HPDE6-E6E7 (cell line): ENCODE measurements around the gene UNCX.

Source experiments
- DNase-seq: peaks from one replicate; pipeline ENCODE4 v3.0.0; 2011; ENCODE audit warnings: missing footprints; ENCODE audit errors: extremely low spot score

UNCX gene

GRCh38 chr7:1243964-1244416, 11.3 kb downstream of the UNCX start:
- no peak for DNase-seq

- DNase-seq: no peak
Measured at GRCh38 chr7:1244700-1245523, 12.2 kb downstream of the UNCX start.

GRCh38 chr7:1245524-1246050, 12.9 kb downstream of the UNCX start:
- no peak for DNase-seq

- no peak for DNase-seq
Measured at GRCh38 chr7:1246160-1246870, 13.6 kb downstream of the UNCX start.

- DNase-seq: no peak
Measured at GRCh38 chr7:1246871-1247526, 14.3 kb downstream of the UNCX start.

- no peak for DNase-seq
Measured at GRCh38 chr7:1247527-1248041, 14.9 kb downstream of the UNCX start.

- DNase-seq: no peak
Measured at GRCh38 chr7:1248143-1248915, 15.7 kb downstream of the UNCX start.

- no peak for DNase-seq
Measured at GRCh38 chr7:1248916-1249581, 16.4 kb downstream of the UNCX start.

GRCh38 chr7:1249731-1250130, 17.1 kb downstream of the UNCX start:
- no peak for DNase-seq

- DNase-seq: no peak
Measured at GRCh38 chr7:1250901-1251300, 18.2 kb downstream of the UNCX start.

GRCh38 chr7:1251796-1252539, 19.3 kb downstream of the UNCX start:
- DNase-seq: no peak

GRCh38 chr7:1252540-1253090, 19.9 kb downstream of the UNCX start:
- no peak for DNase-seq

GRCh38 chr7:1253681-1254181, 21.1 kb downstream of the UNCX start:
- no peak for DNase-seq

GRCh38 chr7:1254281-1255079, 21.8 kb downstream of the UNCX start:
- DNase-seq: no peak

- no peak for DNase-seq
Measured at GRCh38 chr7:1255080-1255816, 22.6 kb downstream of the UNCX start.

- no peak for DNase-seq
Measured at GRCh38 chr7:1255817-1256340, 23.2 kb downstream of the UNCX start.

- DNase-seq: no peak
Measured at GRCh38 chr7:1256621-1257020, 23.9 kb downstream of the UNCX start.

GRCh38 chr7:1257221-1257620, 24.5 kb downstream of the UNCX start:
- no peak for DNase-seq
